HepG2 (cell line): ENCODE results near the gene TBC1D4. TPM values are rescaled to one million over a fixed set of nuclear protein-coding genes. Genes with fewer than 3 reads are reported as not detected.

ENCODE experiments used
- CEBPB ChIP-seq: IDR thresholded peaks from 2 replicates; pipeline ENCODE4 v1.6.1; 2011; ENCODE audit warnings: low read depth, low read length, improper control_type of control experiment, borderline replicate concordance
- CREB1 ChIP-seq, 2 experiments: fragments of 450-650 bp in 1 of 2; IDR thresholded peaks; 2 replicates each; pipeline ENCODE4 v1.6.1; 2016 to 2017; ENCODE audit warnings: control low read depth in 1 of 2, mild to moderate bottlenecking in 1 of 2, missing compliant biosample characterization in 1 of 2, missing genetic modification characterization in 1 of 2
- HNF4A ChIP-seq: sonication (generic); formaldehyde crosslinking; IDR thresholded peaks from 2 replicates; pipeline ENCODE4 v1.4.0; 2020; ENCODE audit warnings: missing genetic modification reagents
- NPAS2 ChIP-seq: sonication (generic); formaldehyde crosslinking; IDR thresholded peaks from 2 replicates; pipeline ENCODE4 v1.8.0; 2022; ENCODE audit warnings: mild to moderate bottlenecking, missing genetic modification reagents, borderline replicate concordance
- PHF5A ChIP-seq: IDR thresholded peaks from one replicate; pipeline ENCODE4 v1.6.1; 2018; ENCODE audit warnings: low read depth, missing genetic modification reagents; ENCODE audit not compliant: unreplicated experiment
- SOX5 ChIP-seq: IDR thresholded peaks from 2 replicates; pipeline ENCODE4 v1.6.1; 2016; ENCODE audit warnings: borderline replicate concordance
- SOX6 ChIP-seq, 2 experiments: fragments of 450-650 bp in 1 of 2; sonication (generic) in 1 of 2; formaldehyde crosslinking in 1 of 2; IDR thresholded peaks; 2 replicates each; pipeline versions ENCODE4 v1.4.0 to v1.6.1; 2017 to 2020; ENCODE audit warnings: antibody characterized with exemption in 1 of 2, mild to moderate bottlenecking in 1 of 2, missing genetic modification reagents in 1 of 2
- TMF1 ChIP-seq: sonication (generic); formaldehyde crosslinking; IDR thresholded peaks from 2 replicates; pipeline ENCODE4 v1.8.1; 2022; ENCODE audit warnings: low read depth, missing genetic modification reagents
- ZNF430 ChIP-seq: sonication (generic); formaldehyde crosslinking; IDR thresholded peaks from 2 replicates; pipeline ENCODE4 v1.9.0; 2021; ENCODE audit warnings: mild to moderate bottlenecking, missing genetic modification reagents
- ZNF562 ChIP-seq: sonication (generic); formaldehyde crosslinking; IDR thresholded peaks from 2 replicates; pipeline ENCODE4 v1.8.0; 2022; ENCODE audit warnings: missing genetic modification reagents, borderline replicate concordance
- polyA plus RNA-seq, 8 experiments: library from polyadenylated mRNA; depleted of rRNA in 3 of 8; stranded (reverse) in 7 of 8; unstranded in 1 of 8; fragments of >200 nt; fragmentation: Illumina TruSeq in 4 of 8; extraction: Trizol in 4 of 8; gene quantifications; 2 replicates each; pipeline versions ENCODE4 v1.2.1 to v1.2.3, GENCODE V29; 2011 to 2016; ENCODE audit warnings: low read depth in 4 of 8, missing spikeins in 1 of 8, mixed read lengths in 1 of 8; ENCODE audit not compliant: insufficient read depth in 1 of 8
- total RNA-seq, 5 experiments: library from RNA; depleted of rRNA; stranded (reverse); fragments of >200 nt; fragmentation: Illumina TruSeq; extraction: Trizol; gene quantifications; 2 replicates each; pipeline ENCODE4 v1.2.3, GENCODE V29; 2016; ENCODE audit warnings: low read depth in 1 of 5
- TF ChIP-seq, protein P1 (sequence below): sonication (generic); formaldehyde crosslinking; IDR thresholded peaks from 2 replicates; pipeline ENCODE4 v1.8.0; 2022; ENCODE audit warnings: missing genetic modification reagents, mild to moderate bottlenecking, inconsistent platforms, borderline replicate concordance
- TF ChIP-seq, protein P2 (sequence below): IDR thresholded peaks from 2 replicates; pipeline ENCODE4 v1.6.1; 2016; ENCODE audit warnings: missing compliant biosample characterization, missing genetic modification reagents, borderline replicate concordance
- TF ChIP-seq, protein P3 (sequence below): sonication (generic); formaldehyde crosslinking; IDR thresholded peaks from 2 replicates; pipeline ENCODE4 v1.4.0; 2020; ENCODE audit warnings: missing genetic modification reagents
- TF ChIP-seq, protein P4 (sequence below): IDR thresholded peaks from 2 replicates; pipeline ENCODE4 v1.6.1; 2016; ENCODE audit warnings: low read depth
- TF ChIP-seq, protein P5 (sequence below): sonication (generic); formaldehyde crosslinking; conservative IDR thresholded peaks from 2 replicates; pipeline ENCODE4 v1.4.0; 2020; ENCODE audit warnings: missing genetic modification reagents
- TF ChIP-seq, protein P6 (sequence below): sonication (generic); formaldehyde crosslinking; IDR thresholded peaks from 2 replicates; pipeline ENCODE4 v1.9.0; 2021; ENCODE audit warnings: mild to moderate bottlenecking, missing genetic modification reagents

The TBC1D4 gene
- total and polyA plus RNA-seq, 2 of the 13 experiments (the other 11 are each of a cell fraction or from before 2014, with no cell fraction given) = 35.9 to 64.4 TPM

DNA sequence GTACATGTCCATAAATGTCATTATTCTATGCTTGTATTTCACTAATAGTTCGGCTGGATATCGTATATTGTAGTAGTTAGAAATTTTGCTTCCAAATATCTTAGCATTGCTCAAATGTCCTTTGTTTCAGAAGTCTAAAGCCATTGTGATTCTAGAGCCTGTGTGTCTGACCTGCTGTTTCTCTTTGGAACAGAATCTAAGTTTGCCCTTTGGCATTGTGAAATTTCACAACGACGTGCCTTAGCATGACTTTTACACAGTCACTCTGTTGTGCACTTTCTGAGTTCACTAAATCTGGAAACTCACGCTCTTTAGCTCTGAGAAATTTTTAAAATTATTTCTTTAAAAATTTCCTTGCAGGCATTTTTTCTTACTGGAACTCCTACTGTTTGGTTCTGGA, 152.2 kb downstream of the TBC1D4 start (continued):
- TF ChIP-seq ZNF430 (no peak), SOX5 (CRISPR knock-in tag) (peak; percentile 68), ZNF562 (CRISPR knock-in tag) (no peak), NPAS2 (no peak), HNF4A (CRISPR knock-in tag) (peak; percentile 62), CREB1 (IDR thresholded peaks at IDR 0.05) (no peak), CREB1 (CRISPR knock-in tag; IDR thresholded peaks at IDR 0.05) (no peak), TMF1 (no peak), SOX6 (IDR thresholded peaks at IDR 0.05) (no peak), SOX6 (CRISPR knock-in tag; IDR thresholded peaks at IDR 0.05) (peak; percentile 68; the same call in 1 of the 2 replicates), PHF5A (CRISPR knock-in tag) (no peak), CEBPB (peak; percentile 88)
- TF ChIP-seq, protein P1, sequence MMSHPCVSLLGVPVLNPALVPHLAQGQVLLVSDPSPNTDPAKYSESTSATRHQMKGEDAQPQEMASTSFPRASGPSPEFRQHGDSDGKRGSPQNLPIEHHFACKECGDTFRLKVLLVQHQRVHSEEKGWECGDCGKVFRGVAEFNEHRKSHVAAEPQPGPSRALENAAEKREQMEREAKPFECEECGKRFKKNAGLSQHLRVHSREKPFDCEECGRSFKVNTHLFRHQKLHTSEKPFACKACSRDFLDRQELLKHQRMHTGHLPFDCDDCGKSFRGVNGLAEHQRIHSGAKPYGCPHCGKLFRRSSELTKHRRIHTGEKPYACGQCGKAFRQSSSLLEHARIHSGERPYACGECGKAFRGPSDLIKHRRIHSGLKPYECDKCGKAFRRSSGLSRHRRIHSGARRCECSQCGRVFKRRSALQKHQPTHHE (CRISPR knock-in tag) = no peak
- TF ChIP-seq, protein P2, sequence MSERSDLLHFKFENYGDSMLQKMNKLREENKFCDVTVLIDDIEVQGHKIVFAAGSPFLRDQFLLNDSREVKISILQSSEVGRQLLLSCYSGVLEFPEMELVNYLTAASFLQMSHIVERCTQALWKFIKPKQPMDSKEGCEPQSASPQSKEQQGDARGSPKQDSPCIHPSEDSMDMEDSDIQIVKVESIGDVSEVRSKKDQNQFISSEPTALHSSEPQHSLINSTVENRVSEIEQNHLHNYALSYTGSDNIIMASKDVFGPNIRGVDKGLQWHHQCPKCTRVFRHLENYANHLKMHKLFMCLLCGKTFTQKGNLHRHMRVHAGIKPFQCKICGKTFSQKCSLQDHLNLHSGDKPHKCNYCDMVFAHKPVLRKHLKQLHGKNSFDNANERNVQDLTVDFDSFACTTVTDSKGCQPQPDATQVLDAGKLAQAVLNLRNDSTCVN = peak; percentile 90
- TF ChIP-seq, protein P3, sequence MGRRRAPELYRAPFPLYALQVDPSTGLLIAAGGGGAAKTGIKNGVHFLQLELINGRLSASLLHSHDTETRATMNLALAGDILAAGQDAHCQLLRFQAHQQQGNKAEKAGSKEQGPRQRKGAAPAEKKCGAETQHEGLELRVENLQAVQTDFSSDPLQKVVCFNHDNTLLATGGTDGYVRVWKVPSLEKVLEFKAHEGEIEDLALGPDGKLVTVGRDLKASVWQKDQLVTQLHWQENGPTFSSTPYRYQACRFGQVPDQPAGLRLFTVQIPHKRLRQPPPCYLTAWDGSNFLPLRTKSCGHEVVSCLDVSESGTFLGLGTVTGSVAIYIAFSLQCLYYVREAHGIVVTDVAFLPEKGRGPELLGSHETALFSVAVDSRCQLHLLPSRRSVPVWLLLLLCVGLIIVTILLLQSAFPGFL (CRISPR knock-in tag) = no peak
- TF ChIP-seq, protein P4, sequence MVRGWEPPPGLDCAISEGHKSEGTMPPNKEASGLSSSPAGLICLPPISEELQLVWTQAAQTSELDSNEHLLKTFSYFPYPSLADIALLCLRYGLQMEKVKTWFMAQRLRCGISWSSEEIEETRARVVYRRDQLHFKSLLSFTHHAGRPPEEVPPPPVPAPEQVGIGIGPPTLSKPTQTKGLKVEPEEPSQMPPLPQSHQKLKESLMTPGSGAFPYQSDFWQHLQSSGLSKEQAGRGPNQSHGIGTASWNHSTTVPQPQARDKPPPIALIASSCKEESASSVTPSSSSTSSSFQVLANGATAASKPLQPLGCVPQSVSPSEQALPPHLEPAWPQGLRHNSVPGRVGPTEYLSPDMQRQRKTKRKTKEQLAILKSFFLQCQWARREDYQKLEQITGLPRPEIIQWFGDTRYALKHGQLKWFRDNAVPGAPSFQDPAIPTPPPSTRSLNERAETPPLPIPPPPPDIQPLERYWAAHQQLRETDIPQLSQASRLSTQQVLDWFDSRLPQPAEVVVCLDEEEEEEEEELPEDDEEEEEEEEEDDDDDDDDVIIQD (CRISPR knock-in tag) = peak; percentile 36; the same call in 1 of the 2 replicates
- TF ChIP-seq, protein P5, sequence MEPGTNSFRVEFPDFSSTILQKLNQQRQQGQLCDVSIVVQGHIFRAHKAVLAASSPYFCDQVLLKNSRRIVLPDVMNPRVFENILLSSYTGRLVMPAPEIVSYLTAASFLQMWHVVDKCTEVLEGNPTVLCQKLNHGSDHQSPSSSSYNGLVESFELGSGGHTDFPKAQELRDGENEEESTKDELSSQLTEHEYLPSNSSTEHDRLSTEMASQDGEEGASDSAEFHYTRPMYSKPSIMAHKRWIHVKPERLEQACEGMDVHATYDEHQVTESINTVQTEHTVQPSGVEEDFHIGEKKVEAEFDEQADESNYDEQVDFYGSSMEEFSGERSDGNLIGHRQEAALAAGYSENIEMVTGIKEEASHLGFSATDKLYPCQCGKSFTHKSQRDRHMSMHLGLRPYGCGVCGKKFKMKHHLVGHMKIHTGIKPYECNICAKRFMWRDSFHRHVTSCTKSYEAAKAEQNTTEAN = peak; percentile 89
- TF ChIP-seq, protein P6, sequence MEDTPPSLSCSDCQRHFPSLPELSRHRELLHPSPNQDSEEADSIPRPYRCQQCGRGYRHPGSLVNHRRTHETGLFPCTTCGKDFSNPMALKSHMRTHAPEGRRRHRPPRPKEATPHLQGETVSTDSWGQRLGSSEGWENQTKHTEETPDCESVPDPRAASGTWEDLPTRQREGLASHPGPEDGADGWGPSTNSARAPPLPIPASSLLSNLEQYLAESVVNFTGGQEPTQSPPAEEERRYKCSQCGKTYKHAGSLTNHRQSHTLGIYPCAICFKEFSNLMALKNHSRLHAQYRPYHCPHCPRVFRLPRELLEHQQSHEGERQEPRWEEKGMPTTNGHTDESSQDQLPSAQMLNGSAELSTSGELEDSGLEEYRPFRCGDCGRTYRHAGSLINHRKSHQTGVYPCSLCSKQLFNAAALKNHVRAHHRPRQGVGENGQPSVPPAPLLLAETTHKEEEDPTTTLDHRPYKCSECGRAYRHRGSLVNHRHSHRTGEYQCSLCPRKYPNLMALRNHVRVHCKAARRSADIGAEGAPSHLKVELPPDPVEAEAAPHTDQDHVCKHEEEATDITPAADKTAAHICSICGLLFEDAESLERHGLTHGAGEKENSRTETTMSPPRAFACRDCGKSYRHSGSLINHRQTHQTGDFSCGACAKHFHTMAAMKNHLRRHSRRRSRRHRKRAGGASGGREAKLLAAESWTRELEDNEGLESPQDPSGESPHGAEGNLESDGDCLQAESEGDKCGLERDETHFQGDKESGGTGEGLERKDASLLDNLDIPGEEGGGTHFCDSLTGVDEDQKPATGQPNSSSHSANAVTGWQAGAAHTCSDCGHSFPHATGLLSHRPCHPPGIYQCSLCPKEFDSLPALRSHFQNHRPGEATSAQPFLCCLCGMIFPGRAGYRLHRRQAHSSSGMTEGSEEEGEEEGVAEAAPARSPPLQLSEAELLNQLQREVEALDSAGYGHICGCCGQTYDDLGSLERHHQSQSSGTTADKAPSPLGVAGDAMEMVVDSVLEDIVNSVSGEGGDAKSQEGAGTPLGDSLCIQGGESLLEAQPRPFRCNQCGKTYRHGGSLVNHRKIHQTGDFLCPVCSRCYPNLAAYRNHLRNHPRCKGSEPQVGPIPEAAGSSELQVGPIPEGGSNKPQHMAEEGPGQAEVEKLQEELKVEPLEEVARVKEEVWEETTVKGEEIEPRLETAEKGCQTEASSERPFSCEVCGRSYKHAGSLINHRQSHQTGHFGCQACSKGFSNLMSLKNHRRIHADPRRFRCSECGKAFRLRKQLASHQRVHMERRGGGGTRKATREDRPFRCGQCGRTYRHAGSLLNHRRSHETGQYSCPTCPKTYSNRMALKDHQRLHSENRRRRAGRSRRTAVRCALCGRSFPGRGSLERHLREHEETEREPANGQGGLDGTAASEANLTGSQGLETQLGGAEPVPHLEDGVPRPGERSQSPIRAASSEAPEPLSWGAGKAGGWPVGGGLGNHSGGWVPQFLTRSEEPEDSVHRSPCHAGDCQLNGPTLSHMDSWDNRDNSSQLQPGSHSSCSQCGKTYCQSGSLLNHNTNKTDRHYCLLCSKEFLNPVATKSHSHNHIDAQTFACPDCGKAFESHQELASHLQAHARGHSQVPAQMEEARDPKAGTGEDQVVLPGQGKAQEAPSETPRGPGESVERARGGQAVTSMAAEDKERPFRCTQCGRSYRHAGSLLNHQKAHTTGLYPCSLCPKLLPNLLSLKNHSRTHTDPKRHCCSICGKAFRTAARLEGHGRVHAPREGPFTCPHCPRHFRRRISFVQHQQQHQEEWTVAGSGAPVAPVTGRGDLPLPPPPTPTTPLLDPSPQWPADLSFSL (CRISPR knock-in tag) = peak; percentile 80; the same call in 1 of the 2 replicates
